ENCODE results near the gene WASHC3.

The WASHC3 gene

GRCh38 chr12:102061560-102062418 is at the start of gene WASHC3:
Gene WASHC3 (minus strand): TSS chr12:102061991. CDS start chr12:102061962, 29 bp downstream.
- no peak for TF ChIP-seq CTCF (IDR thresholded peaks at IDR 0.05; ENCODE audit: insufficient read depth, low read length, missing control alignments)
- peak within 1 kb of the TSS; percentile 91 for H3K4me3 ChIP-seq (ENCODE audit: low read depth, low read length)
- peak; percentile 51 for DNase-seq (ENCODE audit: low read depth, low spot score)
- POLR2A ChIA-PET = no interaction called here
- CTCF ChIA-PET = no interaction called here

- H3K4me3 ChIP-seq (ENCODE audit: low read depth, low read length) = no peak overlapping the region
- no peak for TF ChIP-seq CTCF (IDR thresholded peaks at IDR 0.05; ENCODE audit: insufficient read depth, low read length, missing control alignments)
- POLR2A ChIA-PET = no interaction called here
- CTCF ChIA-PET = interaction anchor here (0.9 kb wide), 1 partner anchor 9 kb away, joined by 3 read pairs; no protein-coding TSS in a partner anchor
- no peak for DNase-seq (ENCODE audit: low read depth, low spot score)
These were observed 49.0 kb upstream of the WASHC3 start for GRCh38 chr12:102110782-102111181.

- no peak for DNase-seq (ENCODE audit: low read depth, low spot score)
These were observed 46.2 kb upstream of the WASHC3 start for GRCh38 chr12:102107970-102108369.

GRCh38 chr12:102106905-102107304 is 45.1 kb upstream of the WASHC3 start:
- ChIA-PET CTCF (no interaction called here), POLR2A (no interaction called here)
- no peak for TF ChIP-seq CTCF (IDR thresholded peaks at IDR 0.05; ENCODE audit: insufficient read depth, low read length, missing control alignments)
- H3K4me3 ChIP-seq (ENCODE audit: low read depth, low read length) = no peak overlapping the region
- DNase-seq (ENCODE audit: low read depth, low spot score) = no peak

More at GRCh38 chr12:102107970-102108369, 46.2 kb upstream of the WASHC3 start:
- no peak overlapping the region for H3K4me3 ChIP-seq (ENCODE audit: low read depth, low read length)
- TF ChIP-seq CTCF (IDR thresholded peaks at IDR 0.05; ENCODE audit: insufficient read depth, low read length, missing control alignments) = no peak
- POLR2A ChIA-PET = no interaction called here
- CTCF ChIA-PET = no interaction called here

GRCh38 chr12:102096855-102097254 is 35.1 kb upstream of the WASHC3 start:
- no peak for DNase-seq (ENCODE audit: low read depth, low spot score)
- ChIA-PET POLR2A (no interaction called here), CTCF (interaction anchor here (1.1 to 3.8 kb wide), 8 partner anchors 12 to 644 kb away, joined by 3 to 27 read pairs (median 7); no protein-coding TSS in a partner anchor)
- TF ChIP-seq CTCF (IDR thresholded peaks at IDR 0.05; ENCODE audit: insufficient read depth, low read length, missing control alignments) = no peak
- no peak overlapping the region for H3K4me3 ChIP-seq (ENCODE audit: low read depth, low read length)

GRCh38 chr12:102095677-102096263 is 34.0 kb upstream of the WASHC3 start:
- POLR2A ChIA-PET = no interaction called here
- no peak overlapping the region for H3K4me3 ChIP-seq (ENCODE audit: low read depth, low read length)
- TF ChIP-seq CTCF (IDR thresholded peaks at IDR 0.05; ENCODE audit: insufficient read depth, low read length, missing control alignments) = peak; percentile 39
- CTCF ChIA-PET = interaction anchor here (0.7 to 3.8 kb wide), 13 partner anchors 9 to 673 kb away, joined by 3 to 27 read pairs (median 5); no protein-coding TSS in a partner anchor
- DNase-seq (ENCODE audit: low read depth, low spot score) = no peak
